Choroid plexus epithelial cell (primary cell): ENCODE results near the gene UBC.

Source experiments
- DNase-seq: peaks from one replicate; pipeline ENCODE4 v3.0.0-alpha.2; 2010; ENCODE audit warnings: low read depth
- H3K4me3 ChIP-seq: 2 replicates; pipeline ENCODE4 v1.5.1; 2011; ENCODE audit warnings: low read depth, mild to moderate bottlenecking, control low read depth, low read length, moderate library complexity
- TF ChIP-seq, protein P1 (sequence below): conservative IDR thresholded peaks from 2 replicates; pipeline ENCODE4 v1.5.1; 2011; ENCODE audit warnings: low read depth, mild to moderate bottlenecking, control low read depth, inconsistent platforms, low read length, moderate library complexity

The UBC gene

DNA sequence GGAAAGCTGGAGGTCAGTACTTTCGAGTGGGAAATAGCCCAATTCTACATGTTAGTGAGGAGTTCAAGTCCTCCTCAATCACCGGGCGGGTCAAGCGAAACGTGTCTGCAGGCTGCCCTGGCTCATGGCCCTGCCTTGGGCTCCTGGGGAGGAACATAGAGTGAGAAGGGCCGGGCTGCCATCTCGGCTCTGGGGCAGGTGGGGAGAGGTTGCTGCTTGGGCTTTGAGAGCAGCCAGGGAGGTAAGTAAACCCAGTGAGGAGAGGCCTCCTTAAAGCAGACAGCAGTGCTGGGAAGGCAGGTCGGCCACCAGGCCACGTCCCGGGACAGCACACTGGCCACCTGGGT lies 32.0 kb upstream of the UBC start:
- TF ChIP-seq, protein P1, sequence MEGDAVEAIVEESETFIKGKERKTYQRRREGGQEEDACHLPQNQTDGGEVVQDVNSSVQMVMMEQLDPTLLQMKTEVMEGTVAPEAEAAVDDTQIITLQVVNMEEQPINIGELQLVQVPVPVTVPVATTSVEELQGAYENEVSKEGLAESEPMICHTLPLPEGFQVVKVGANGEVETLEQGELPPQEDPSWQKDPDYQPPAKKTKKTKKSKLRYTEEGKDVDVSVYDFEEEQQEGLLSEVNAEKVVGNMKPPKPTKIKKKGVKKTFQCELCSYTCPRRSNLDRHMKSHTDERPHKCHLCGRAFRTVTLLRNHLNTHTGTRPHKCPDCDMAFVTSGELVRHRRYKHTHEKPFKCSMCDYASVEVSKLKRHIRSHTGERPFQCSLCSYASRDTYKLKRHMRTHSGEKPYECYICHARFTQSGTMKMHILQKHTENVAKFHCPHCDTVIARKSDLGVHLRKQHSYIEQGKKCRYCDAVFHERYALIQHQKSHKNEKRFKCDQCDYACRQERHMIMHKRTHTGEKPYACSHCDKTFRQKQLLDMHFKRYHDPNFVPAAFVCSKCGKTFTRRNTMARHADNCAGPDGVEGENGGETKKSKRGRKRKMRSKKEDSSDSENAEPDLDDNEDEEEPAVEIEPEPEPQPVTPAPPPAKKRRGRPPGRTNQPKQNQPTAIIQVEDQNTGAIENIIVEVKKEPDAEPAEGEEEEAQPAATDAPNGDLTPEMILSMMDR = no peak
- no peak overlapping the region for H3K4me3 ChIP-seq
- DNase-seq = no peak

DNA sequence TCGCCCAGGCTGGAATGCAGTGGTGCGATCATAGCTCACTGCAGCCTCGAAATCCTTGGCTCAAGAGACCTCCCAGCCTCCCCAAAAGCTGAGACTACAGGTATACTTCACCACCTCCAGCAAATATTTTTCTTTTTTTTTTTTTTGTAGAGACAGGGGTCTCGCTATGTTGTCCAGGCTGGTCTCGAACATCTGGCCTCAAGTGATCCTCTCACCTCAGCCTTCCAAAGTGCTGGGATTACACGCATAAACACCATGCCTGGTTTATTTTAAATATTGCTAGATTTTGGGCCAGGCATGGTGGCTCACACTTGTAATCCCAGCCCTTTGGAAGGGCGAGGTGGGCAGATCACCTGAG lies 26.7 kb upstream of the UBC start:
- TF ChIP-seq, protein P1 = no peak
- DNase-seq = no peak
- H3K4me3 ChIP-seq = peak overlapping the region; percentile 51

DNA sequence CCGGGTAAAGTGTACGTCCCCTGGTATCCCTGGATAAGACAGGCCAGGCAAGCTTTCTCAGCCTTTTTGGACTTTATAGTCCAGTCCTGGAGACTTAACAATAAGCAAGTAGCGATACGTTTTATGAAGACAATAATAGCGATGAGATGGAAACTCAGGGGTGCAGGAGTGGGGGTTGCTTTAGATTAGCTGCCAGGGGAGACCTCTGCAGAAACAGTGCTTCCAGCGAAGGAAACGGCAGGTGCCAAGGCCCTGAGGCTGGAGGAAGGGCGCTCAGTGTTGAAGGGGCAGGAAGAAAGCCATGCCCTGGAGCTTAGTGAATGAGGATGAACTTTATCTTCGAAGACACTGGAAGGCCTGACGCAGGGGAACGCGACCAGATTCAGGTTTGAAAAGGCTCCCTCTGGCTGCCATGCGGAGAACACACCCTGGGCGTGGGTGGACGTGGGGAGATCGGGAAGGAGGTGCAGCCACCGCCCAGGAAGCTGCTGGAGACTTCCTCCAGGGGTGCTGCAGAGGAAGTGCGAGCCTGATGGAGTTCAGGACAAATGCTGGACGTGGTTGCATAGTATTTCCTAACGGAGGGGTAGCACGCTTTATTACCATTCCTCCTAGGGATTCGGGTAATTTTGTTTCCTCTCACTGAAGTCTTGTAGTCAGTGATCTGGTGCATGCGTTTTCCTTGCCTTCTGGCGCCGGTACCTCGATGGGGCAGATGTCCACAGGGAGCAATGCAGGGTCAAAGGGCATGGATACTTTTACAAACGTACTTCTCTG lies 26.1 kb upstream of the UBC start:
- TF ChIP-seq, protein P1 = peak; percentile 92
- H3K4me3 ChIP-seq = peak overlapping the region; percentile 51
- peak; percentile 93 for DNase-seq

DNA sequence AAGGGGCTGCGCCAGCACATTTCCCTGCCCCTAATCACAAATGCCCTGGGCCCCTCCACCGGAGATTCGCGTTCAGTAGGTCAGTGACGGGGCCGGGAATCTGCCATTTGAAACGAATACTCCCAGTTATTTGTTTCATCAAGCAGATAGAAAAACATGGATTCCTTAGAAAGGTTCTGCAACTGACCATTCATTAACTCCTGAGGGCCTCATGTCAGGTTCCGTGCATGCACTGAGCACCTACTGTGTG lies 25.6 kb upstream of the UBC start:
- peak overlapping the region; percentile 28 for H3K4me3 ChIP-seq
- TF ChIP-seq, protein P1 = no peak
- no peak for DNase-seq

DNA sequence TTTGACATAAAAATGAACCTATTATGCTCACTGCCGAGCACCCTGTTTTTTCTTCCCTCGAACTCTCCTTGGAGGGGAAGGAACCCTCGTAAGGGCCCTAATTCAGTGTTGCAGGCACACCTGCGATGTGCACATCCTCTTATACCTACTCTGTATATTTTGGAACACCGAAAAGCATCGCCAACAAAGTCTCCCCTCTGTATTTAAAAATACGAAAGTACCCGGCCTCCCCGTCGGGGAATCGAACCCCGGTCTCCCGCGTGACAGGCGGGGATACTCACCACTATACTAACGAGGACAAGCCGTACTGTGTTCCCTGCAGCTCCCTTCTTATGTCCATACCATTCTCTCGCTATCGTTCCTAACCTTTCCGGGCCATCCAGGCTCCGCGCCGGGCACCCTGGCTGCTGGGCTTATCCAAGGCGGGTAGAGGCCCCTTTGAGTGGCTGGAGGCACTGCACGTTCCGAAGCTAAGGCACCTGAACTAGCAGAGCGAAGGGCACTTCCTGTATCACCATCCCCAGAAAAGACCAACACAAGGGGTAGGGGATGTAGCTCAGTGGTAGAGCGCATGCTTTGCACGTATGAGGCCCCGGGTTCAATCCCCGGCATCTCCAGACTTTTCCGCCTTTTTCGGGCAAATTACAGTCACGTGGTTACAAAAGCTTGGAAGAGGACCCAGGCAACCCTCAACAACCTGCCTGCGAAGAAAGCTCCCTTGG lies 25.1 kb upstream of the UBC start:
- TF ChIP-seq, protein P1 = no peak
- peak; percentile 95 for DNase-seq
- H3K4me3 ChIP-seq = peak overlapping the region; percentile 62

DNA sequence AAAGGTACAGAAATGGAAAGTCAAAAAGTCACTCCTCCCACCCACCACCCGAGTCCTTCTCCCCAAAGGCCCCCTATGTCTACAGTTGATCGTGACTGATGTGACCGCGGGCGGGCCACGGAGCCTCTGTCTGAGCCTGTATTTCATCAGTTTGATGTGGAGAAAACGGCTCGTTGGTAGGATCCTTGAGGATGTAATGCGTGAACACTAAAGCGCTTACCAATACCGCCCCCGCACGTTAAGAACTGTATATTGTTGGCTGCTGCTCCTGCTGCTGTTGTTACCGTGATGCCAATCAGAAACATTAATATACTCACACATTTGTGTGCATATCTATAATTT lies 24.6 kb upstream of the UBC start:
- peak overlapping the region; percentile 62 for H3K4me3 ChIP-seq
- peak; percentile 95 for DNase-seq
- TF ChIP-seq, protein P1 = peak; percentile 55

DNA sequence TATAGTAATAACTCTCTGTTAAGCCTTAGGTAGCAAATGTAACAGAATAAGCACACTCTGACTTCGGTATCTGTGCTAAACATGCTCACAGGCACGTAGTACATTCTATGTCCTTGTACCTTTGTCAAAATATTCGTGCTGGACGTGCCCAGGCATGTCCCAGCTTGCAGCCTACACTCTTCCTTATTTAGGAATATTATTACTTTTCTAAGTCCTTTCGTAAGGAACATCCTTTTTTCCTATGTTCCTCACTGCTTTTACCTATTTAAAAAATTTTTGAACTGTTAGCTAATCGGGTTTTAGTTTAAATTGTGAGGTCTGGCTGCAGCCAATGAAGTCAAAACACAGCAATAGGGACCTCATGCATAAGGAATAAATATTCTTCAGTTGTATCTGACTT lies 24.1 kb upstream of the UBC start:
- peak; percentile 63 for DNase-seq
- TF ChIP-seq, protein P1 = no peak
- H3K4me3 ChIP-seq = peak overlapping the region; percentile 62
